Subcutaneous abdominal adipose tissue (tissue), 5 donors: Measurements from ENCODE around the gene PALLD.

Experiments
- H3K27ac ChIP-seq: one replicate; pipeline ENCODE4 v1.7.0; 2013; ENCODE audit warnings: low read depth, mild to moderate bottlenecking, inconsistent platforms, low read length, moderate library complexity
- H3K27me3 ChIP-seq, 5 donors: one replicate each; pipeline ENCODE4 v1.7.0; 2013; ENCODE audit warnings: low read length in 5 of 5, inconsistent platforms in 1 of 5; ENCODE audit not compliant: control insufficient read depth in 5 of 5, insufficient read depth in 4 of 5
- H3K36me3 ChIP-seq, 5 donors: one replicate each; pipeline ENCODE4 v1.7.0; 2013; ENCODE audit warnings: low read length in 5 of 5; ENCODE audit not compliant: control insufficient read depth in 5 of 5, insufficient read depth in 5 of 5
- H3K4me1 ChIP-seq, 5 donors: one replicate each; pipeline ENCODE4 v1.7.0; 2013; ENCODE audit warnings: low read length in 5 of 5, mild to moderate bottlenecking in 3 of 5, moderate library complexity in 1 of 5; ENCODE audit not compliant: control insufficient read depth in 5 of 5, insufficient read depth in 5 of 5
- H3K4me3 ChIP-seq, 5 donors: one replicate each; pipeline ENCODE4 v1.7.0; 2013; ENCODE audit warnings: low read length in 5 of 5, low read depth in 1 of 5
- H3K9ac ChIP-seq, 5 donors: one replicate each; pipeline ENCODE4 v1.7.0; 2013; ENCODE audit warnings: low read length in 5 of 5, mild to moderate bottlenecking in 4 of 5, moderate library complexity in 3 of 5
- H3K9me3 ChIP-seq, 5 donors: one replicate each; pipeline ENCODE4 v1.7.0; 2013; ENCODE audit warnings: low read length in 5 of 5; ENCODE audit not compliant: control insufficient read depth in 5 of 5
- donor health status: healthy.
- donor health status: healthy.
- donor health status: healthy.
- donor health status: healthy.
- donor health status: healthy.

PALLD gene

GRCh38 chr4:168636506-168637196 is 139.8 kb downstream of the PALLD start:
- no peak overlapping the region for H3K4me3 ChIP-seq
- H3K27me3 ChIP-seq: peaks cover 0 to 6% (median 0%) of the 10 kb centered on the region in 5 donors
- peak overlapping the region in 3 of 5 donors; percentile 1 to 60 (median 52) for H3K9ac ChIP-seq
- no peaks in the 10 kb centered on the region for H3K9me3 ChIP-seq
- peak overlapping the region; percentile 16 for H3K27ac ChIP-seq
- no peaks in the 10 kb centered on the region for H3K36me3 ChIP-seq
- H3K4me1 ChIP-seq: peaks cover 0 to 49% (median 33%) of the 10 kb centered on the region in 5 donors

- no peak overlapping the region for H3K27ac ChIP-seq
- H3K9me3 ChIP-seq: no peaks in the 10 kb centered on the region
- no peak overlapping the region for H3K9ac ChIP-seq
- H3K4me1 ChIP-seq: peaks cover 0 to 40% (median 26%) of the 10 kb centered on the region in 5 donors
- H3K36me3 ChIP-seq: no peaks in the 10 kb centered on the region
- no peak overlapping the region for H3K4me3 ChIP-seq
- H3K27me3 ChIP-seq: peaks cover 0 to 2% (median 0%) of the 10 kb centered on the region in 5 donors
Measured at GRCh38 chr4:168637872-168638756, 141.3 kb downstream of the PALLD start.

- Histone ChIP-seq H3K27me3 (no peaks in the 10 kb centered on the region), H3K27ac (no peak overlapping the region), H3K4me1 (peaks cover 0 to 31% (median 23%) of the 10 kb centered on the region in 5 donors), H3K4me3 (no peak overlapping the region), H3K9ac (no peak overlapping the region), H3K9me3 (no peaks in the 10 kb centered on the region), H3K36me3 (no peaks in the 10 kb centered on the region)
Measured at GRCh38 chr4:168639914-168640313, 143.1 kb downstream of the PALLD start.

GRCh38 chr4:168641811-168642140 is 144.9 kb downstream of the PALLD start:
- H3K27me3 ChIP-seq: no peaks in the 10 kb centered on the region
- H3K4me1 ChIP-seq: peaks cover 0 to 16% (median 12%) of the 10 kb centered on the region in 5 donors
- no peaks in the 10 kb centered on the region for H3K36me3 ChIP-seq
- H3K27ac ChIP-seq: no peak overlapping the region
- H3K4me3 ChIP-seq: no peak overlapping the region
- no peak overlapping the region for H3K9ac ChIP-seq
- no peaks in the 10 kb centered on the region for H3K9me3 ChIP-seq

GRCh38 chr4:168642591-168642990 is 145.7 kb downstream of the PALLD start:
- Histone ChIP-seq H3K4me1 (peaks cover 0 to 11% (median 8%) of the 10 kb centered on the region in 5 donors), H3K36me3 (no peaks in the 10 kb centered on the region), H3K9me3 (no peaks in the 10 kb centered on the region), H3K9ac (no peak overlapping the region), H3K4me3 (no peak overlapping the region), H3K27ac (no peak overlapping the region), H3K27me3 (no peaks in the 10 kb centered on the region)

- Histone ChIP-seq H3K27me3 (no peaks in the 10 kb centered on the region), H3K4me1 (peaks cover 0 to 11% (median 8%) of the 10 kb centered on the region in 5 donors), H3K4me3 (peak overlapping the region in 2 of 5 donors; percentile 1 to 5), H3K9ac (peak overlapping the region in 1 of 5 donors; percentile 20), H3K9me3 (no peaks in the 10 kb centered on the region), H3K27ac (no peak overlapping the region), H3K36me3 (no peaks in the 10 kb centered on the region)
Measured at GRCh38 chr4:168643111-168643795, 146.4 kb downstream of the PALLD start.

GRCh38 chr4:168643796-168644159 is 146.9 kb downstream of the PALLD start:
- H3K4me1 ChIP-seq: peaks cover 0 to 11% (median 8%) of the 10 kb centered on the region in 5 donors
- no peaks in the 10 kb centered on the region for H3K9me3 ChIP-seq
- H3K27me3 ChIP-seq: no peaks in the 10 kb centered on the region
- no peak overlapping the region for H3K4me3 ChIP-seq
- no peak overlapping the region for H3K9ac ChIP-seq
- H3K36me3 ChIP-seq: no peaks in the 10 kb centered on the region
- H3K27ac ChIP-seq: no peak overlapping the region

- H3K4me3 ChIP-seq: no peak overlapping the region
- H3K9ac ChIP-seq: no peak overlapping the region
- no peaks in the 10 kb centered on the region for H3K27me3 ChIP-seq
- no peaks in the 10 kb centered on the region for H3K9me3 ChIP-seq
- H3K27ac ChIP-seq: no peak overlapping the region
- H3K4me1 ChIP-seq: peaks cover 0 to 10% (median 8%) of the 10 kb centered on the region in 5 donors
- no peaks in the 10 kb centered on the region for H3K36me3 ChIP-seq
Measured at GRCh38 chr4:168646001-168646768, 149.3 kb downstream of the PALLD start.

- H3K9me3 ChIP-seq: no peaks in the 10 kb centered on the region
- no peaks in the 10 kb centered on the region for H3K27me3 ChIP-seq
- no peak overlapping the region for H3K27ac ChIP-seq
- H3K9ac ChIP-seq: no peak overlapping the region
- H3K36me3 ChIP-seq: no peaks in the 10 kb centered on the region
- peaks cover 0 to 8% (median 7%) of the 10 kb centered on the region in 5 donors for H3K4me1 ChIP-seq
- H3K4me3 ChIP-seq: no peak overlapping the region
Measured at GRCh38 chr4:168647646-168648375, 151.0 kb downstream of the PALLD start.
